B cell (primary cell): ENCODE measurements around the gene SLN. TPM values are rescaled to one million over a fixed set of nuclear protein-coding genes. Genes with fewer than 3 reads are reported as not detected.

Source experiments
- ATAC-seq: fragments of 200-7000 bp; cut with Tn5 transposase; one replicate; pipeline ENCODE4 v1.10.0; 2021; ENCODE audit warnings: low read depth, mild to moderate bottlenecking, moderate number of reproducible peaks, moderate library complexity
- CTCF ChIA-PET: fragments of 350-600 bp; sonication (Branson Sonifier 250); formaldehyde crosslinking; loops from one replicate; lab custom pipeline; 2021; ENCODE audit warnings: antibody characterized with exemption, inconsistent platforms; lab: Charles Lee
- POLR2A ChIA-PET: fragments of 350-600 bp; sonication (Branson Sonifier 250); formaldehyde crosslinking; loops from one replicate; lab custom pipeline; 2021; ENCODE audit warnings: antibody characterized with exemption; lab: Charles Lee
- DNase-seq: peaks from one replicate; pipeline ENCODE4 v3.0.0; 2013
- H2AFZ ChIP-seq: 2 replicates; pipeline ENCODE4 v1.6.1; 2012; ENCODE audit warnings: mild to moderate bottlenecking, low read depth, low read length; ENCODE audit not compliant: insufficient read depth, poor library complexity, severe bottlenecking
- H3K27ac ChIP-seq, 2 donors: 1 replicate in 1 of 2; 2 replicates in 1 of 2; pipeline ENCODE4 v1.5.1; 2012 to 2013; ENCODE audit warnings: low read length in 2 of 2, mild to moderate bottlenecking in 2 of 2, moderate library complexity in 1 of 2
- H3K27me3 ChIP-seq, 4 experiments: fragments of 200-600 bp in 1 of 4; sonication (generic) in 1 of 4; replicated peaks in 1 of 4; 1 replicate in 2 of 4; 2 replicates in 2 of 4; pipeline versions ENCODE4 v1.6.1 to v1.7.0; 2013 to 2016; ENCODE audit warnings: low read length in 3 of 4, mild to moderate bottlenecking in 2 of 4, mixed read lengths in 1 of 4, moderate library complexity in 1 of 4; ENCODE audit not compliant: insufficient read depth in 4 of 4, control insufficient read depth in 3 of 4; ENCODE audit errors: control extremely low read depth in 1 of 4
- H3K36me3 ChIP-seq, 2 experiments: replicated peaks in 1 of 2; 1 replicate in 1 of 2; 2 replicates in 1 of 2; pipeline versions ENCODE4 v1.6.1 to v1.7.1; 2013; ENCODE audit warnings: low read length in 1 of 2; ENCODE audit not compliant: insufficient read depth in 2 of 2, control insufficient read depth in 1 of 2; ENCODE audit errors: control extremely low read depth in 1 of 2, extremely low read depth in 1 of 2
- H3K4me1 ChIP-seq, 2 donors: fragments of 200-600 bp in 1 of 2; sonication (generic) in 1 of 2; 1 replicate in 1 of 2; 2 replicates in 1 of 2; pipeline versions ENCODE4 v1.5.1 to v1.6.1; 2013 to 2017; ENCODE audit warnings: low read length in 2 of 2; ENCODE audit not compliant: control insufficient read depth in 2 of 2, insufficient read depth in 2 of 2
- H3K4me2 ChIP-seq: replicated peaks from 2 replicates; pipeline ENCODE3; 2012; ENCODE audit warnings: mild to moderate bottlenecking, low read depth, low read length; ENCODE audit not compliant: poor library complexity, severe bottlenecking
- H3K4me3 ChIP-seq, 5 experiments: fragments of 200-600 bp in 1 of 5; sonication (generic) in 1 of 5; 1 replicate in 3 of 5; 2 replicates in 2 of 5; pipeline versions ENCODE4 v1.5.1 to v1.7.0; 2011 to 2016; ENCODE audit warnings: low read length in 4 of 5, mild to moderate bottlenecking in 4 of 5, low read depth in 2 of 5, control low read depth in 1 of 5, moderate library complexity in 1 of 5; ENCODE audit not compliant: insufficient read depth in 1 of 5; ENCODE audit errors: control extremely low read depth in 1 of 5, extremely low read depth in 1 of 5
- H3K79me2 ChIP-seq: fragments of 200-600 bp; sonication (generic); one replicate; pipeline ENCODE4 v1.6.0; 2016; ENCODE audit warnings: low read length; ENCODE audit not compliant: control insufficient read depth, insufficient read depth
- H3K9ac ChIP-seq: fragments of 200-600 bp; sonication (generic); 2 replicates; pipeline ENCODE4 v1.6.1; 2017; ENCODE audit warnings: mild to moderate bottlenecking, low read length, moderate library complexity
- H3K9me3 ChIP-seq, 3 donors: one replicate each; pipeline versions ENCODE4 v1.6.1 to v1.7.1; 2013; ENCODE audit warnings: low read length in 2 of 3; ENCODE audit not compliant: control insufficient read depth in 2 of 3, insufficient read depth in 1 of 3; ENCODE audit errors: control extremely low read depth in 1 of 3
- H4K20me1 ChIP-seq: 2 replicates; pipeline ENCODE4 v1.6.0; 2012; ENCODE audit warnings: mild to moderate bottlenecking, low read length; ENCODE audit not compliant: insufficient read depth, control insufficient read depth, poor library complexity, severe bottlenecking
- H3K27ac Mint-ChIP-seq: one replicate; pipeline ENCODE4 v1.8.0; 2021; ENCODE audit warnings: mixed read lengths
- H3K27me3 Mint-ChIP-seq: one replicate; pipeline ENCODE4 v1.8.0; 2021; ENCODE audit warnings: mixed read lengths
- H3K4me1 Mint-ChIP-seq: one replicate; pipeline ENCODE4 v1.8.0; 2021; ENCODE audit warnings: mixed read lengths
- H3K4me3 Mint-ChIP-seq: one replicate; pipeline ENCODE4 v1.8.0; 2021; ENCODE audit warnings: mixed read lengths
- H3K9me3 Mint-ChIP-seq: one replicate; pipeline ENCODE4 v1.8.0; 2022; ENCODE audit warnings: mixed read lengths; ENCODE audit not compliant: insufficient read depth
- CTCF ChIP-seq: fragments of 200-600 bp; IDR thresholded peaks from one replicate; pipeline ENCODE4 v1.8.0; 2022; ENCODE audit warnings: antibody characterized with exemption, mild to moderate bottlenecking
- EZH2 ChIP-seq: IDR thresholded peaks from 2 replicates; pipeline ENCODE4 v1.6.1; 2012; ENCODE audit warnings: borderline replicate concordance, low read depth, mild to moderate bottlenecking, moderate library complexity, low read length; ENCODE audit not compliant: insufficient read depth, poor library complexity, severe bottlenecking
- WGBS: methylation state at CpG from one replicate; pipeline ENCODE4 v1.1.5; 2013; ENCODE audit warnings: missing lambda C conversion rate; ENCODE audit not compliant: insufficient coverage; 5-methylcytosine and 5-hydroxymethylcytosine counted together
- intact Hi-C: fragments of 100-400 bp; cut with micrococcal nuclease; formaldehyde crosslinking; loops from one replicate; pipeline ENCODE4 v1.10.0; 2022
- polyA plus RNA-seq: library from polyadenylated mRNA; depleted of rRNA; stranded (reverse); fragments of >200 nt; gene quantifications from 2 replicates; pipeline ENCODE4 v1.2.3, GENCODE V29; 2012
- total RNA-seq, 2 donors: library from RNA; stranded (reverse); fragments of 120-200 nt in 1 of 2; gene quantifications; 1 replicate in 1 of 2; 2 replicates in 1 of 2; pipeline versions ENCODE4 v1.2.3 to v1.2.4, GENCODE V29; 2013 to 2022

SLN gene
- total and polyA plus RNA-seq, 2 donors (not counting 1 experiment from before 2014, with no cell fraction given), result not detected

DNA sequence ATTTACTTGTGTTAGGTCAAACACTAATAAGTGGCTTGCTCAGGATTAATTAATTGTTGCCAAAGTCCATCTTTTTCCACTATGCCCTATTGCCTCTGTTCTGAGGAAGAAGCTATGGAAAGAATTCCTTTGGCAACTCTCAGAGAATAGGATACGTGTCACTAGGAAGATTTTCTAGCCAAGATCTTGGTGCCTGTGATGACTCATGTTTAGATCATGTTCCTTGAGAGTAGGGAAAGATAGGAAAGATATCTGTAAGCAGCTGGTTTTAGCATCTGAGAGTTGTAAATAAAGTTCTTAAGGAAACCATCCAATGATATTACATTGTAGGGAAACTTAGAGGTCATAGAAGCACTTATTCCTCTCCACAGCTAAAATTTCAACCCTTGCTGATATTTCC is 15.7 kb downstream of the SLN start:
- Histone ChIP-seq H3K36me3 (no peaks in the 10 kb centered on the region), H2AFZ (no peak overlapping the region), H3K9ac (no peak overlapping the region), H3K79me2 (no peaks in the 10 kb centered on the region), H4K20me1 (no peaks in the 10 kb centered on the region), H3K27me3 (peaks cover 0 to 4% (median 1%) of the 10 kb centered on the region in 4 experiments), H3K27ac (no peak overlapping the region), H3K4me1 (no peaks in the 10 kb centered on the region), H3K4me3 (no peak overlapping the region), H3K4me2 (no peak overlapping the region), H3K9me3 (no peaks in the 10 kb centered on the region)
- no peak for TF ChIP-seq CTCF
- no peak for TF ChIP-seq EZH2
- intact Hi-C loops, result loop anchor here (10.0 kb wide), 1 partner anchor 1541 kb away; no protein-coding TSS in a partner anchor
- ChIA-PET POLR2A (no interaction called here), CTCF (interaction anchor here (1.3 kb wide), 1 partner anchor 133 kb away, joined by 3 read pairs; no protein-coding TSS in a partner anchor)
- Mint-ChIP-seq H3K27me3 (peaks cover 32% of the 10 kb centered on the region), H3K27ac (no peak overlapping the region), H3K4me1 (no peaks in the 10 kb centered on the region), H3K9me3 (no peaks in the 10 kb centered on the region), H3K4me3 (no peak overlapping the region)
- ATAC-seq (no peak), DNase-seq (no peak)
- 83% methylated on average over 1 of the region's 1 CpG for WGBS

DNA sequence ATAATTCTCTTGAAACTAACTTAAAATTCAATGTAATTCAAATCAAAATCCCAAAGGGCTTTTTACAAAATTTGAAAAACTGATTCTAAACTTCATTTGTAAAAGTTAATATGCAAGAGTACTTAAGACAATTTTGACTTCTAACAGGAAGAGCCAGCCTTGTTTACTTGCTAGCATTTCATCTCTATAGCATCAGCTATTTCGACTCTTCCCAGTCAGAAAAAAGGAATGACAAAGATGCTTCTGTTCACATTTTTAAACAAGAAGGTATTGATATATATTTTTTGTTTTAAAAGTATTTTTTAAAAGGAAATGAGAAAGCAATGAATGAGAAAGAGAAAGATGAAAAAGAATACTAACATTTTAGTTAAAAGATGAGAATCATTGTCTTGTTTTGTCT is 16.4 kb downstream of the SLN start:
- Mint-ChIP-seq H3K27me3 (peaks cover 33% of the 10 kb centered on the region), H3K9me3 (no peaks in the 10 kb centered on the region), H3K27ac (no peak overlapping the region), H3K4me3 (no peak overlapping the region), H3K4me1 (no peaks in the 10 kb centered on the region)
- no peaks in the 10 kb centered on the region for H3K4me1 ChIP-seq
- no peaks in the 10 kb centered on the region for H3K36me3 ChIP-seq
- ChIA-PET POLR2A (no interaction called here), CTCF (no interaction called here)
- H3K9me3 ChIP-seq, result no peaks in the 10 kb centered on the region
- H3K9ac ChIP-seq, result no peak overlapping the region
- ATAC-seq, result no peak
- no peak overlapping the region for H3K27ac ChIP-seq
- no peak for DNase-seq
- peaks cover 0 to 4% (median 1%) of the 10 kb centered on the region in 4 experiments for H3K27me3 ChIP-seq
- no peak overlapping the region for H3K4me2 ChIP-seq
- no peaks in the 10 kb centered on the region for H4K20me1 ChIP-seq
- H3K4me3 ChIP-seq, result no peak overlapping the region
- TF ChIP-seq EZH2, result no peak
- TF ChIP-seq CTCF, result no peak
- intact Hi-C loops, result loop anchor here (10.0 kb wide), 1 partner anchor 1541 kb away; no protein-coding TSS in a partner anchor
- H3K79me2 ChIP-seq, result no peaks in the 10 kb centered on the region
- WGBS, result no CpG with 5 or more reads among the region's 1 CpG
- no peak overlapping the region for H2AFZ ChIP-seq
